CD4-positive, alpha-beta T cell treated with Interleukin-17A for 1 hour (primary cell): ENCODE data around the gene ALDH3A1.

Experiments used
- DNase-seq: peaks from one replicate; pipeline ENCODE4 v3.0.0-alpha.2; 2020

The ALDH3A1 gene

GRCh38 chr17:19740933-19741332, 7.2 kb downstream of the ALDH3A1 start:
- DNase-seq = no peak

- DNase-seq = no peak
These were observed 8.6 kb downstream of the ALDH3A1 start for GRCh38 chr17:19739241-19740201.

- DNase-seq = no peak
These were observed 9.3 kb downstream of the ALDH3A1 start for GRCh38 chr17:19738757-19739156.

GRCh38 chr17:19738073-19738449, 10.0 kb downstream of the ALDH3A1 start:
- DNase-seq = no peak

- no peak for DNase-seq
These were observed 10.6 kb downstream of the ALDH3A1 start for GRCh38 chr17:19737305-19738072.

- no peak for DNase-seq
These were observed 12.0 kb downstream of the ALDH3A1 start for GRCh38 chr17:19736071-19736470.

GRCh38 chr17:19733953-19734526, 14.1 kb downstream of the ALDH3A1 start:
- DNase-seq = no peak

GRCh38 chr17:19731626-19732025, 16.5 kb downstream of the ALDH3A1 start:
- DNase-seq = no peak

- DNase-seq = no peak
These were observed 17.3 kb downstream of the ALDH3A1 start for GRCh38 chr17:19730843-19731242.

- no peak for DNase-seq
These were observed 18.2 kb downstream of the ALDH3A1 start for GRCh38 chr17:19729900-19730299.

GRCh38 chr17:19728084-19728495, 20.0 kb downstream of the ALDH3A1 start:
- DNase-seq = no peak

GRCh38 chr17:19727501-19728078, 20.5 kb downstream of the ALDH3A1 start:
- no peak for DNase-seq

- DNase-seq = no peak
These were observed 21.3 kb downstream of the ALDH3A1 start for GRCh38 chr17:19726631-19727376.

- no peak for DNase-seq
These were observed 22.6 kb downstream of the ALDH3A1 start for GRCh38 chr17:19725486-19725885.

- peak; percentile 51 for DNase-seq
These were observed 23.3 kb downstream of the ALDH3A1 start for GRCh38 chr17:19724501-19725420.

GRCh38 chr17:19723964-19724363, 24.1 kb downstream of the ALDH3A1 start:
- no peak for DNase-seq

GRCh38 chr17:19720631-19721426, 27.3 kb downstream of the ALDH3A1 start:
- no peak for DNase-seq

GRCh38 chr17:19720210-19720475, 28.0 kb downstream of the ALDH3A1 start:
- no peak for DNase-seq

GRCh38 chr17:19719355-19720209, 28.5 kb downstream of the ALDH3A1 start:
- DNase-seq = no peak
